Measurements from ENCODE around the gene RBMS3. TPM values are rescaled to one million over a fixed set of nuclear protein-coding genes. Genes with fewer than 3 reads are reported as not detected.

RBMS3 gene
- total RNA-seq, 2 donors from 2014 or later: 2.8 to 9.6 TPM

DNA sequence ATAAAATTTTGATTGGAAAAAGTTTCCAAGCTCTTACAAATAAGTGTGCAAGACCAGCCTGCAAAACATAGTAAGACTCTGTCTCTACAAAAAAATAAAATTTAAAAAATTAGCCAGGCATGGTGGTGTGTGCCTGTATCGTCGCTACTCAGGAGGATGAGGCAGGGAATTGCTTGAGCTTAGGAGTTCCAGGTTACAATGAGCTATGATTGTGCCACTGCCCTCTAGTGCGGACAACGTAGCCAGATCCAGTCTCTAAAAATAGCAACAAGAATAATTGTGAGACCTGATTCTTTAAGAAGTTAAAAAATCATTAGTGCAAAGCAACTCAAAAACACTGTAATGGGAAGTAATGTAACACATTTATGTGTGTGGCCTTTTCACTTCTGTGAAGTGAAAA is 251.6 kb downstream of the RBMS3 start:
- TF ChIP-seq, protein P1, sequence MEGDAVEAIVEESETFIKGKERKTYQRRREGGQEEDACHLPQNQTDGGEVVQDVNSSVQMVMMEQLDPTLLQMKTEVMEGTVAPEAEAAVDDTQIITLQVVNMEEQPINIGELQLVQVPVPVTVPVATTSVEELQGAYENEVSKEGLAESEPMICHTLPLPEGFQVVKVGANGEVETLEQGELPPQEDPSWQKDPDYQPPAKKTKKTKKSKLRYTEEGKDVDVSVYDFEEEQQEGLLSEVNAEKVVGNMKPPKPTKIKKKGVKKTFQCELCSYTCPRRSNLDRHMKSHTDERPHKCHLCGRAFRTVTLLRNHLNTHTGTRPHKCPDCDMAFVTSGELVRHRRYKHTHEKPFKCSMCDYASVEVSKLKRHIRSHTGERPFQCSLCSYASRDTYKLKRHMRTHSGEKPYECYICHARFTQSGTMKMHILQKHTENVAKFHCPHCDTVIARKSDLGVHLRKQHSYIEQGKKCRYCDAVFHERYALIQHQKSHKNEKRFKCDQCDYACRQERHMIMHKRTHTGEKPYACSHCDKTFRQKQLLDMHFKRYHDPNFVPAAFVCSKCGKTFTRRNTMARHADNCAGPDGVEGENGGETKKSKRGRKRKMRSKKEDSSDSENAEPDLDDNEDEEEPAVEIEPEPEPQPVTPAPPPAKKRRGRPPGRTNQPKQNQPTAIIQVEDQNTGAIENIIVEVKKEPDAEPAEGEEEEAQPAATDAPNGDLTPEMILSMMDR (IDR thresholded peaks at IDR 0.05): no peak
- no peaks in the 10 kb centered on the region for H3K27me3 ChIP-seq

DNA sequence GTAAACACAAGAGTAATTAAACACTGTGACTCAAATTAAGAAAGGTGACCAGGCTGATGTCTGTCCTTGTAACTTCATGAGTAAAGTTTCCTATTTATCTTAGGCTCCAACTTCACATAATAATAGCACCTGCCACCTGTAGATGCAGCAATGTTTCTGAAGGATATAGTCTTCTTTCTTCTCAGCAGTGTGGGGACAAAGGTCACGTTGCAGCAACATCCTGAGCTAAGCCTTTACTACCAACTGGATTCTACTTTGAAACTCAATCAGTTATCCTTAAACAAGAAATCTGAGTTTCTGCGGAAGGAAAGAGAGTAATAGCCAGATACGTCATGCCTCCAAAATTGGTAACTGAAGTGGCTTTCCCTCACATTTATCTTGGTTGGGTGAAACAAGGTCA is 253.1 kb downstream of the RBMS3 start:
- TF ChIP-seq, protein P1 (IDR thresholded peaks at IDR 0.05): no peak
- Histone ChIP-seq H3K9me3 (no peaks in the 10 kb centered on the region), H3K9ac (ENCODE audit: low read depth in 2 of 2, low read length in 2 of 2) (no peak overlapping the region), H3K4me1 (no peaks in the 10 kb centered on the region), H3K36me3 (no peaks in the 10 kb centered on the region), H3K4me3 (no peak overlapping the region), H3K27me3 (no peaks in the 10 kb centered on the region), H3K27ac (no peak overlapping the region)
- DNase-seq: no peak
- intact Hi-C loops (cut with DNase I): no loop called here

More for the DNA sequence above, 251.6 kb downstream of the RBMS3 start:
- Histone ChIP-seq H3K9ac (ENCODE audit: low read depth in 2 of 2, low read length in 2 of 2) (no peak overlapping the region), H3K36me3 (no peaks in the 10 kb centered on the region), H3K4me1 (no peaks in the 10 kb centered on the region), H3K9me3 (no peaks in the 10 kb centered on the region), H3K4me3 (no peak overlapping the region), H3K27ac (no peak overlapping the region)
- no peak for DNase-seq
- intact Hi-C loops (cut with DNase I): no loop called here

- Histone ChIP-seq H3K9ac (ENCODE audit: low read depth in 2 of 2, low read length in 2 of 2) (no peak overlapping the region), H3K36me3 (no peaks in the 10 kb centered on the region), H3K27me3 (no peaks in the 10 kb centered on the region), H3K4me3 (no peak overlapping the region), H3K4me1 (no peaks in the 10 kb centered on the region), H3K27ac (no peak overlapping the region), H3K9me3 (no peaks in the 10 kb centered on the region)
- intact Hi-C loops (cut with DNase I): no loop called here
- TF ChIP-seq, protein P1 (IDR thresholded peaks at IDR 0.05): no peak
- no peak for DNase-seq
These were observed 255.3 kb downstream of the RBMS3 start for GRCh38 chr3:29536016-29536758.

- H3K4me1 ChIP-seq: no peaks in the 10 kb centered on the region
- H3K27ac ChIP-seq: no peak overlapping the region
- H3K36me3 ChIP-seq: no peaks in the 10 kb centered on the region
- intact Hi-C loops (cut with DNase I): no loop called here
- H3K4me3 ChIP-seq: no peak overlapping the region
- TF ChIP-seq, protein P1 (IDR thresholded peaks at IDR 0.05): no peak
- H3K9me3 ChIP-seq: no peaks in the 10 kb centered on the region
- H3K9ac ChIP-seq (ENCODE audit: low read depth in 2 of 2, low read length in 2 of 2): no peak overlapping the region
- no peaks in the 10 kb centered on the region for H3K27me3 ChIP-seq
- DNase-seq: no peak
These were observed 257.2 kb downstream of the RBMS3 start for GRCh38 chr3:29537889-29538609.

- no peak for DNase-seq
- Histone ChIP-seq H3K4me3 (no peak overlapping the region), H3K36me3 (no peaks in the 10 kb centered on the region), H3K9ac (ENCODE audit: low read depth in 2 of 2, low read length in 2 of 2) (no peak overlapping the region), H3K27me3 (no peaks in the 10 kb centered on the region), H3K4me1 (no peaks in the 10 kb centered on the region), H3K9me3 (no peaks in the 10 kb centered on the region), H3K27ac (no peak overlapping the region)
- TF ChIP-seq, protein P1 (IDR thresholded peaks at IDR 0.05): no peak
- intact Hi-C loops (cut with DNase I): no loop called here
These were observed 257.7 kb downstream of the RBMS3 start for GRCh38 chr3:29538610-29538958.

Data from colonic mucosa (tissue), 4 donors.